Erythroblast (primary cell): Measurements from ENCODE around the gene SLC6A15.

ENCODE experiments used
- GATA1 ChIP-seq: IDR thresholded peaks from 2 replicates; pipeline ENCODE4 v1.6.1; 2011; ENCODE audit warnings: low read depth, mild to moderate bottlenecking, control low read depth, low read length, moderate library complexity
- POLR2A ChIP-seq: IDR thresholded peaks from 2 replicates; pipeline ENCODE4 v1.6.1; 2011; ENCODE audit warnings: mild to moderate bottlenecking, low read length

- TF ChIP-seq POLR2A, result no peak
- no peak for TF ChIP-seq GATA1
Observed at GRCh38 chr12:84954415-84954814, 41.8 kb upstream of the SLC6A15 start.
